Fibroblast of skin of right biceps (primary cell): ENCODE measurements around the gene CACNA1G.

ENCODE experiments used
- DNase-seq: peaks from one replicate; pipeline ENCODE4 v3.0.0-alpha.2; 2013

The CACNA1G gene

DNA sequence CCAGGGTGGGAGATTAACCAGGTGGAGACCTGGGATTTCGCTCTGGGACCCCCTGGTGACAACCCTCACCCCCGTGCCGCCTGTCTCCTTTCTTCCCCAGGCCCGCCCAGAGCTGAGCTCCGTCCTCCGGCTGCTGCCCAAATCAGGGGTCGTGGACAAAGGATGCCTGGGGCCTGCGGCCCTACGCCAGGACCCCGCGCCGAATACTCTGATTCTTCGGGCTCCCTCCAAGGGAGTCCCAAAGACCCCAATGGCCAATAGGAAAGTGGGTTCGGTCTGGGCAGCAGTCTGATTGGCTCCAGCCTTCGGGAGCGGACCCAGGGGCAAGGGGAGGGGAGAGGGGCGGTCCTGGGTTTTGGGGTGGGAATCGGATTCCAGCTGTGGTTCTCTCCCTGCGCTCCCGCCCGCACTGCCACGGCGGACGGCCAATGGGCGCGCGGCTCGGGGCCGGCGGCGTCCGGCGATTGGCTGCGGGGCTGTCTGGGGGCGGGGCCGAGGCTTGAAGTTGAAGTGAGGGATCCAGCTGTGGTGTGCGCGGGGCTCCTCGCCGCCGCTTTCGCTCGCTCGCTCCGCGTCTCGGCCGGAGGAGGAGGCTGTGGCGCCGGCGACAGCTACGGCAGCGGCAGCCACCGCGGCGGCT, at the start of gene CACNA1G:
CACNA1G (plus strand) TSS at position 531 of the 640 bp plus-strand sequence. CDS start 745 bp downstream, outside the sequence.
- peak; percentile 85 for DNase-seq

DNA sequence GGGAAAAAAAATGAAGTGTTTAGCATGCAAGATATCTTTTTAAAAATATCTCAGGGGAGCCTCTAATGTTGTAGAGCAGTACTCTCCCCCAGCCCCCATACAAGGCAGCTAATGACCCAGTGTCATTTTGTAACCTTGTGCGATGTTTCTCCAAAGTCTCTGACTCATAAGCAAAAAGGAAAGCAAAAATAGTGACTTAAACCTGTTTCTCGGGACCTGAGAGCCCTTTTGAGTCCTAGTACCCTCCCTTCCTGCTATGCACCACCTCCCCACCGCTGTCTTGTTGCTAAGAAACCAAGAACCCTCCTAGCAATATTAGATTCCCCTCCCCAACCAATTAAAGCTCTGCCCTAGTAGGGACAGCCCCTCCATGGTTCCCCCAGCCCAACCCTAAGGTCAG, 49.5 kb upstream of the CACNA1G start:
- no peak for DNase-seq

DNA sequence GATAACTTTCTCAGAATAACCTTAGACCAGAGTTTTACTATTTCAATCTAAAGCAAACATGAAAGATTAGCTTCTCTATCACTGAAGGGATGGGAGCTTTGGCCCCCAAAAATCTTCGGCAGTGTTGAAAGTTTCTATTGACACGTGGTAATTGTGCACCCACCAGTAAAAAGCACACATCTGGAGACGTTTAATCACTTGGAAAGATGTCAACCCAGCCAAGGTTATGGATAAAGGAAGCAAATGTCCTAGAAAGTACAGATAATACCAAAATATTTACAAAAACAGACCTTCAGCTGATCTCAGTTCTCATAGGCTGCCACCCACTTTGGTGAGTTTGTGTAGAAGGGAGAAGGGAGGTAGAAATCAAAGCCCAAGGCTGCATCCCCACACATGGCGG, 47.0 kb upstream of the CACNA1G start:
- no peak for DNase-seq

DNA sequence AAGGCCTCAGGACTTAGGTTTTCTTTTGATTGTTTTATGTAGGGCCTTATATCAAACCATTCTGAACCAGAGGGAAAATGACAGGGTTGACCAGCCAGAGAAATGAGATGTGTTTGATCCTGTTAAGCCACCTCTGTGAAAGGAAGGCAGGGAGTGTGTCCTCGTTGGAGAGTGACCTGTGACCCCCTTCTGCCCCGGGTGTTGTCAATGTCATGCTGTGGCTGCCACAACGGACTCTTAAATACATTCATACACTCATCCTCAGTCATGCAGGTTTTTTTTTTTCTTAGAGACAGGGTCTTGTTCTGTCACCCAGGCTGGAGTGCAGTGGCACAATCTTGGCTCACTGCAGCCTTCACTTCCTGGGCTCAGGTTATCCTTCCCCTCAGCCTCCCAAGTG, 46.1 kb upstream of the CACNA1G start:
- no peak for DNase-seq

DNA sequence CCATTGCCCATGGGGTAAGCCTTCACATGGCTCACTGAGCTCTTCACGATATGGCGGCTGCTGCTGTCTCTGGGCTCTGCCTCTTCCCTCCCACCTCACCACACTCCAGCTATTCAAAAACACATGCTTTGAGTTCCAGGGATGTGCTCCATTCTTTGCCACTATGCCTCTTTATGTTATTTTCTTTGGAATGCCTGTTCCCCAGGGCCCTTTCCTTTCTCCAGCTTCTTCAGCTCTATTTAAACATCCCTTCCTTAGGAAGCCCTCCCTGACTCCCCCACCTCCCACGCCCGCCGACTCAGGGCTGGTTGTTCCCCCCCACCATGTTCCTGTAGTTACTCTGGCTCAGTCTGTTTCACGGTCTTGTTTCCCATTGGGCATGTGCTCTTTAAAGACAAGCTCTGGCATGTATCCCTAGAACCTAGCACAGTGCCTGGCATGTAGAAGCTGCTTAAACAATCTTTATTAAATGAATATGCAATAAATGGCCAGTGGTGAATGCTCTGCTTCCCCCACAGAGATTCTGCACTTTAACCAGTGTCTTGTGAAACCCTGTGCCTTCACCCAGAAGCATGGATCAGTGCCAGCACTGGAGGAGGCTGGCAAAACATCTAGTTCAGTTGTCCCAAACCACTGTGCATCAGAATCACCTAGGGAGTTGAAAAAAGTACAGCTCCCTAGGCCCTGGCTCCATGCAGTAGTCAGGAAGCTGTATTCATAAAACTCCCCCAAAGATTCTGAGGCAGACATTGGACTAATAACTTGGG, 45.4 kb upstream of the CACNA1G start:
- peak; percentile 39 for DNase-seq

DNA sequence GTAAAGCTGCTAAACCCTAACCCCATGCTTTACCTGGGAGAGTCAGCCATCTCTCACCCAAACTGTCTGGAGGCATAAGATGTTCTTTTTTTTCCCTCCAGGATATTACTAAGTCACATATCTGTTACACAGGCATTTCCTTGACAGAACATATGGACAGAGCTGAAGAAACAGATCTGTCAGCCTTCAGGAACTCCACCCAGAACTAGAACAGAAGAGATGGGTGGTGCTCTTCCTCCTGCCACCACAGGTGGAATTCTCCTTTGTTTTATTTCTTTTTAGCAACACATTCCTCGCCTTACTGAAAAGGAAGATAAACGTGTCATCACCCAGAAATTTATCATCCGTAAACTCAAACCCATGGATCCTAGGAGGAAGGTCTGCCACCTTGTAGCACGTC, 43.5 kb upstream of the CACNA1G start:
- no peak for DNase-seq

DNA sequence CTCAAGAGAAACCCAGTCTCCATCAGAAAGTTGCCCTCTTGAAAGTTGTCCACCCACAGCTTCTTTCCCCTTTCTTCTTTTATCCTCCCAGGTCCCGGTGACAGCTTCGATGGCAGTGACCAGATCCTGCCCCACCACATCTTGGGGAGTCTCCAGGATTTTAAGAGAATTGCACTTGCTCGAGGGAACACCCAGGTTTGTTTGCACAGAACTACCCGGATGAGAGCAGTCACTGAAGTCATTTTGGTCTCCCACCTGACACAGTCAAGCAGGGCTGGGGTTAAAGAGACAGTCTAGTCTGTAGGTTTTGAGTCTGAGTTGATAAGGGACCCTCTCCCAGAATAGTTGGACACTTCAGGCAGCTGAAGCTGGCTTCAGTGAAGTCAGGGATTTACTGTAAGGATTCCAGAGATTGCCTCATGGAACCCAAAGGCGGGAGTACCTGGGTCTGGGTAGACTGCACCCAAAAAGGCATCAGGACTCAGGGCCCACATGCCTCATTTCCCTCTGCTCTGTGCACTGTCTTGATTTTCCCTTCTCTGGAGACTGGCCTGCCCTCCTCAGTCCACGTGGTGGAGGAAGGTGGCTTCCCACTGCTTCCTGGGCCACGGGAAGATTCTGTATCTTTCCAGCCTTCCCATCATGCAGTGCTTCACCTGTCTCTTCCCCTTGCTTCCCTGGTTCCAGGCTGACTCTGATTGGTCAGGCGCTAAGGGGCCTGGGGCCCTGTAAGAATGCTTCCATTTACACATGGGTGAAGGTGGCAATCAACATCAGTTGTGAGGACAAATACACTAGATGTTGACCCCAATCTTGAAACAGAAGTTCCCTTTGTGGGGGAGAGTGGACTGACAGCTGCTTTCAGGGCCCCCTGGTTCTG, 42.8 kb upstream of the CACNA1G start:
- DNase-seq = no peak

DNA sequence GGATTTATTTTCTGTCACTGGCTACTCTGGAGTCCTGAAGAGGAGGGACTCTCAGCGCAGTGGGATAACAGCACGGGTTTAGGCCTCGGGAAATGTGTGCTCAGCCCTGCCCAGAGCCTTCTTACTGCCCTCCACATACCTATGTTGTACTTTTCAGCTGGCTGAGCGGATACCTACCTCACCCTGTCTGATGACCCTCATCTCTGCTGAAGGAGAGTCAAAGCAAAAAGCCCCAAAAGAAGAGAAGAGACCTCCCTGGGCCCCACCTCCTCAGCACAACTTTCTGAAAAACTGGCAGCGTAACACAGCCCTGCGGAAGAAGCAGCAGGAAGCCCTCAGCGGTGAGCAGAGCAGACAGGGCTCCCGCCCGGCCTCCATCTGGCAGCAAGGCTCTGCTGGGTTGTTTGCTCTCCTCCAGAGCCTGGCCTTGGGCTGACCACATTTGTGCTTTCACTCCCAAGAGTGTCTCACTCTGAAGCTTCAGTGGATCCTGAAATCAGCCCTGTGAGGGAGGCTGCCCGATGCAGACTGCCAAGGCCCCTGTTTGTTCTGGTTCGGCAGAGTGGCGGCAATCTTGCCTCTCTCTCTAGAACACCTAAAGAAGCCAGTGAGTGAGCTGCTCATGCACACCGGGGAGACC, 42.0 kb upstream of the CACNA1G start:
- no peak for DNase-seq

DNA sequence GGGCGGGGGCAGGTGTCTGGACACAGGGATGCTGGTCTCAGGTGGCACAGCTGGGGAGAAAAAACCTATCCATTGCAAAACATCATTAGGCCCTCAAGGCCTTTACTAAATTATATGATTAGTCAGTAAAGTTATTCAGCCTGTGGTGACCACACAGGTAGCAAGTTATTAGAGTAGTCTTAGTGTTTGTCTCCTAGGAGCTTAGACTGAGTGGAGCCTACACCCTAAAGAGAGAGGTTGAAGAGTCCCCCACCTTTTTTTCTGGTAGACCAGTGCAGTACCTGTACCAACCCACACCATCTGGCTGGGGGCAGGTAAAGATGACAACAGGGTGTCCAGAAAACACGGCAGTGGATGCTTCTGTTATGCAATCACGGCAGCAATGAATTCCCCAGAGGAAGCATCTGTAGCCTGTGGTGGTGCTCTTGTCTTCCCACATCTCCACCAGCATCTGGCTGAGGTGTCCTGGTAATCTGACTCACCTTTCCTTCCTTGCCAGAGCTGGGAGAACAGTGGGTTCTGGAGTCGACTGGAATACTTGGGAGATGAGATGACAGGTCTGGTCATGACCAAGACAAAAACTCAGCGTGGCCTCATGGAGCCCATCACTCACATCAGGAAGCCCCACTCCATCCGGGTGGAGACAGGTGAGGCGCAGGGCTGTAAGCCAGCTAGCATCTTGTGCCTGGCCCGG, 41.2 kb upstream of the CACNA1G start:
- DNase-seq = no peak

DNA sequence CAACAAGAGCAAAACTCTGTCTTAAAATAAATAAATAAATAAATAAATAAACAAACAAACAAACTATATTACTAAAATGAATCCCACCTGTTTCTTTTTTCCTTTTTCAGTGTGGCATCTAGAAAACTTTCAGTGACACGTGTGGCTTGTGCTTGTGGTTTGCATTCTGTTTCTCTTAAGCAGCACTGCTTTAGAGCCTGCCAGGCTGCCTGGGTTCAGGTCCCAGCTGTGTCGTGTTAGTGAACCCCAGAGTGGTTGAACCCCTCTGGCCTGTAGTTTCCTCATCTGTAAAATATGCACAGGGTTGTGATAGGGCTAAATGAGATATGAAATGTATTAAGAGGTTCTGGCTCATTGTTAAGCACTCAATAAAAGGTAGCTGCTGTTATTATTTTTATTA, 40.0 kb upstream of the CACNA1G start:
- DNase-seq = no peak

DNA sequence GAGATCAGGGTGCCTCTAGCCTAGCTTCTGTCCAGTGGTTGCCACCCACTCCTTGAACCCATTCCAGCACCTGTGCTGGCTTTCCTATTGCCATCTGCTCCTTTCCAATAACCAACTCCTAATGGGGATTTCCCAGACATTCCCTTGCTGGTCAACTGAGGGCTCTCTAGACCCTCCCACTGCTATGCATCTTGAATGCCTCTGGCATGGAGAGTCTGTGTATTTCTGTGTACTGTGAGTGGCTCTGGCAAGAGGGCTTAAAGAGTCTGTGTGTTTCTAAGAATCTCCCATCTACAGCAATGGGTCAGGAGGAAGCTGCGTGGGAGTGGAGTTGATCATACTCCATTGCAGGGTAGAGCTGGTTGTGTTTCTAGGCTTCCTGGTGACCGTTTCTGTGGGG, 39.0 kb upstream of the CACNA1G start:
- DNase-seq = no peak

DNA sequence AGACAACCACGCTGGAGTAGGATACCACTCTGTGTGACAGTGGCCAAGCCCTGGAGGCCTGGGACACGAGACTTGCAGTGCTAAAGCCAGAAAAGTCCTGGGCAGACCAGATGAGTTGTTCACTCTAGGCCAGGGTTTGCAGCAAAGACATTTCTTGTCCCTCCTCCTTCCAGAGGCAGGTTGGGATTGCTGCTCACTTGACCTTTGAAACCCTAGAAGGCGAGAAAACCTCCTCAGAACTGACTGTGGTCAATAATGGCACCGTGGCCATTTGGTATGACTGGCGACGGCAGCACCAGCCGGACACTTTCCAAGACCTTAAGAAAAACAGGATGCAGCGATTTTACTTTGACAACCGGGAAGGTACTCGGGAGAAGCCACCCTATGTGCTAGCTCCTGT, 37.7 kb upstream of the CACNA1G start:
- DNase-seq = no peak

DNA sequence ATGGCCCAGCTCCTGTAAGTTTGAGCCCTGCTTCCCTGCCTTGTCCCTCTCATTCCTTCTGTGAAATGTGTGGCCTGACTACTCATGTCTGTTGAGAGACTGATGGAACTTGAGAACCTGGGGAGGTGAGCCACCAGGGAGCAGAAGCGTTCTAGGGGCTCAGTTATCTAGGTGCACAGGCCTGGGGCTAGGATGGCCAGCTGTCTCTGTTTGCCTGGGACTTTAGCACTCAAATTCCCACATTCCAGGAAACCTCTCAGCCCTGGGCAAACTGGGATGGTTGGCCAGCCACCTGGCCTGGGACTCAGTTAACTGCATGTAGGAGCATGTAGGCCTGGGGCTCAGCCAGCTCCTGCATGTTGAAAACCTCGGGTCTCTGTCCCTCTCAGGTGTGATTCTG, 37.3 kb upstream of the CACNA1G start:
- no peak for DNase-seq

DNA sequence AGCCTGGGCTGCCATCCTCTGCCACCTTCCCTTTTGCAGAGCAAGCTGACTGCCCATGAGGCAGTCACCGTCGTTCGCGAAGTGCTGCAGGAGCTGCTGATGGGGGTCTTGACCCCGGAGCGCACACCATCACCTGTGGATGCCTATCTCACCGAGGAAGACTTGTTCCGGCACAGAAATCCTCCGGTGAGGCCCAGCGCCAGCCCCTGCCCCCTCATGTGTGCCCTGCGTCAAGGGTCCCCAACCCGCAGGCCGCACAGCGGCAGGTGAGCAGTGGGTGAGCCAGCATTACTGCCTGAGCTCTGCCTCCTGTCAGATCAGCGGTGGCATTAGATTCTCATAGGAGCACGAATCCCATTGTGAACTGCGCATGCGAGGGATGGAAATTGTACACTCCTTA, 35.7 kb upstream of the CACNA1G start:
- DNase-seq = no peak

DNA sequence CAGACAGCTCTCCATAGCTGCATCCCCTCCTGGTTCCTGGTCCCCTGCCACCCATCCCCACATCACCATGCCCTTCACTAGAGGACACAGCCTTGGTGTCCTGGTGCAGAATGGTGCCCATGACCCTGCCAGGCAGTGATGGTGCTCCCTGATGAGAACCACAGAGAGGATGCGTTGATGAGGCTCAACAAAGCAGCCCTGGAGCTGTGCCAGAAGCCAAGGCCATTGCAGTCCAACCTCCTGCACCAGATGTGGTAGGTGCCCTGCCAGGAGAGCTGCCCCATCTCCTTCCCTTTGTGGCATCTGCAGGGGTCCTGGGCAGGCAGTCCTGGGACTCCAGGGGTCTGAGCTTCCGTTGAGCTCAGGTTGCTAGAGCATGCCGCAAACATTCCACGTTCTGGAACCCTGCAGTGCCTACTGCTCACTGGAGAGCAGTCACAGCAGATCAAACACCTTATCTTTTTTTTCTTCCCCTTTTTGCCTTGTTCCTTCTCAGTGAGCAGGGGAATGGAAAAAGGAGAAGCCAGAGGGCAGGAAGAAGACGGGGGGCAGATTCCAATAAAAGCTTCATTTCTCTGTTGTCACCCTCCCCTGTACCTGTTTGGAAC, 33.3 kb upstream of the CACNA1G start:
- DNase-seq = no peak

DNA sequence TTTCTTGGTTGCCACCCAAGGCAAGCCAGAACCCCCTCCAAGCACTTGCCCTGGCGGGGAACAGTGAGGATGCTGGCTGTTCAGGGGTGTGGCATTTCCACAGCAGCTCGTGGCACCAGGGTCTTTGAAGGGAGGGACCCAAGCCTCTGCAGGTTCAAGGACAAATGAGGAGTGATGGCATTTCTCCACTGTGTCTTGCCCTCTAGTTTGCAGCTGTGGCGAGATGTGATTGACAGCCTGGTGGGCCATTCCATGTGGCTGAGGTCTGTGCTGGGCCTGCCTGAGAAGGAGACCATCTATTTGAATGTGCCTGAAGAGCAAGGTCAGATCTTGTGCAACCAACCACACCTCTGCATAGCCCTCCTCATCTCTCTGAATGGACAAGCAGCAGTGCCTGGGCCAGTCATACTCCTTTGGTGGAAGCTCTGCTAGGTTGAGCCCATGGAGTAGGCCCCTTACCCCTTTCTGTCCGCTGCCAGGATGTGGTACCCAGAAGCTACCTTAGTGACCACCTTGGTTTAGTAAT, 32.5 kb upstream of the CACNA1G start:
- no peak for DNase-seq

DNA sequence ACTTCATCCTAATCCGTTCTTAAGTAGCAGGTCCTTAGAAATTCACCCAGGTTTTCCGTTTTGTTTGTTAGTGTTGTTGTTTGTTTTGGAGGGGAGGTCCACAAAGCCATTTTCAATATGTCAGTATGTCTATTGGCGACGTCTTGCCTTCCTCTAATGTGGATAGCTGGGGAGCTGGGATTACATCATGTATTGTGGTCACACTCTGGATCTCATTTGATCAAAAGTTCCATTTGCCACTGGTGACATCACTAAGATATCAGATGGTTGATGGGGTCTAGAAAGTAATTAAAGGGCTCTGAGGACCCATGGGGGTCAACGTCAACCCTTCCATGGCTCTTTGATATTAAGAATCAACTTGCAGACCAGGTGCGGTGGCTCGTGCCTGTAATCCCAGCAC, 30.7 kb upstream of the CACNA1G start:
- no peak for DNase-seq

DNA sequence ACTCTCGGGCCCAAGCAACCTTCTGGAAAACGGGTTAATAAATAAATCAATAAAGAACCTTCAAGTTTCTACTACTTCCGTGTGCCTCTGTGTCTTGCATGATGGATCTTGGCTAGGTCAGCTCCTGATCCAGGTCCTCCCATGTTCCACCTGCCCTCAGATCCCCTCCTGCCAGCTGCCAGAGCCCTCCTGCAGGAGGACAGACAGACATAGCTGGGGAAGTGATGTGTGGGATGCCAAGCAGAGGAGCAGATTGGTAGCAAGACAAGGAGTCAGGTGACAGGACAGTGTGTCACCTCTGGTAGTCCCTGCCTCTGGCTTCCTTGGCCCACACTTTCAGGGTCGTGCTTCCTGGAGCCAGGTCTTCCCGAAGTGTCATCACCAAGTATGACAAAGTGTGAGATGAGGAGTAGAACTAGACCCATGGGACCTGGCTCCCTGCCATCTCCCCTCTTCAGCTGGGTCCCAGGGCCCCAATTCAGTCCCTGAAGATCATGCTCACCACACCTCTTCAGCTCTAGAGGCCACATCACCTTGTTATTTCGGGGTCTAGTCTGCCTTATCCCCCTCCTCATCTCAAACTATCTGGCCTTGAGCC, 29.0 kb upstream of the CACNA1G start:
- DNase-seq = no peak

DNA sequence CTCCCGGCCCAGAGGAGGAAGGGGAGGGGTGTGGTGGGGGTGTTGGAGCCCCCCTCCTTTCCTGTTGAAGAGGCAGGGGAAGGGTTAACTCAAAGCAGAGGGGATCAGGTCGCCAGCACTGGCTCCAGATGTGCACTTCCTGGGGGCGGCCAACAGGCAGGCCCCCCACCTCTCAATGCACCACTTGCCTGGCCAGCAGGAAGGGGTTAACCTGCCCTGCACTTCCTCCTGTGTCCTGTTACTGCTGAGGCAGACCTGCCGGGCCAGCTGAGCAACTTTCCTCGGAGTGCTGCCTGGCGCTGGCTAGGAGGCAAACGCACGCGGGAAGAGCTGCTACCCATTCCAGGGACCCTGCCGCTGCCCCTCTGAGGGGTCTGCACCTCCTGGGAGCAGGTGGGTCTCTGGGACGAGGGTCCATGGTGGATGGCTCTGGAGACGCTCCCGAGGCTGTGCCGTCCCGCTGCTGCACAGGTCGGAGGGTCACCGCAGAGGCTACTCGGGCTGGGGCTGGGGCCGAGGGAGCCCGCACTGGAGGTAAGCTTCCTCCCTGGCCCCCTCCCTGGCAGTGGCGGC, 28.0 kb upstream of the CACNA1G start, which contains the start of gene EPN3:
EPN3 (plus strand) TSS at position 284 of the 573 bp plus-strand sequence. CDS start 3,822 bp downstream, outside the sequence.
- no peak for DNase-seq

DNA sequence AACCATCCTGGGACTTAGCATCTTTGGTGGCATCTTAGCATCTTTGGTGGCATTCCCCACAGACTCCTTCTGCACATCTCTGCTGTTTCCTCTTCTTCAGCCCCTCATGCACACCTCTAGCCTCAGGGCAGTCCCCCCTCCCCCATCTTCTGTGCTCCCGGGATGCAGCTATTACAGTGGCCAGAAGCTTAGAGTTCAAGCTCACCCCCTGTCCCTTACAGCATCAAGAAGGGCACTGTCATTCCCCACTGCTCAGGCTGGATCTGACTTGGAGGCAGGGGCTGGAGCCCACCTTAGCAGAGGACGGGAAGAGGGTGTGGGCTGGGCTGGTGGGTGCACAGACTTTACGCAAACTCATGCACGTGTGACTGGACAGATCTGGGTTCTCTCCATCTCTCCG, 27.3 kb upstream of the CACNA1G start:
- no peak for DNase-seq

DNA sequence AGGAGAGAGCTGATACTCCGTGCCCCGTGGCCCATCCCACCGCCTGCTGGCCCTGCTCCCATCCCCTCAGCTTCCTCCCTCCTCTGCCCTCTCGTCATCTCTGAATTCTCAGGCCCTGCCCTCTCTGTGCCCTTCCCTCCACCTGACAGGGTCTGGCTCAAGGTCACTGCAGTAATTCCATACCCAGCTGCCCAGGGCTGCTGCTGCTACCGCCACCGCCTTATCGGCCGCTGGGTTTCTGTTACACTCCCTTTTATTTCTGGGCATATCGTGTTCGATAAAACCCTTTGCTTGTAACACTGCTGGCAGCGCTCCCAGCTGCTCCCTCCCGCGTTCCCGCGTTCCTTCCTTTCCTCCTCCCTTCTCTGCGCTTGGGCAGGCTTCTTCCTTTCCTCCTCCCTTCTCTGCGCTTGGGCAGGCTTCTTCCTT, 26.8 kb upstream of the CACNA1G start:
- peak; percentile 54 for DNase-seq
